Measurements from ENCODE around the gene RUBCN. TPM values are rescaled to one million over a fixed set of nuclear protein-coding genes. Genes with fewer than 3 reads are reported as not detected.
"Not testable (repeated sequence)": the region's sequence is repeated elsewhere in the genome, so short reads cannot be mapped to it uniquely, and the experiment has no call there.

RUBCN gene
- total RNA-seq, 1 experiment from 2014 or later: 25.6 TPM

DNA sequence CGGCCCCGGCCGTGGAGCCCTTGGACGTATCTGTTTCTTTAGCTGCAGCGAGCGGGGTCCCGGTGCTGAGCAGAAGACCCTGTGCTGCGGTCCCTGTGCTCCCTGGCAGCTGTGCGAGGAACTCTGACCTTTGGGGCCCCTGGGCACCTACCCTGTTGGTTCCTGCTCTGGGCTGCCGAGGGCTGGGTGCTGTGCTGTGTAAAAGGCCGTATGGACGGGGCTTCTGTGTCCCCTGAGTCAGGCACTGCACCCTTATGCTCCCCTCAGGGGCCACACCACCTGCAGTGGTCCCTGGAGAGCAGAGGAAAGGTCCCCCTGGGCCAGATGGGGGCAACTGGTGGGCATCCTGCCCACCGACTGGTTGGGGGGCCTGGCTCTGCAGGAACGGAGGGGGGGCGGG, 71.2 kb downstream of the RUBCN start:
- H3K4me3 ChIP-seq (ENCODE audit: low read depth, low read length, poor library complexity, severe bottlenecking); DNase-seq (ENCODE audit: low spot score); CTCF ChIA-PET; H3K36me3 ChIP-seq (ENCODE audit: insufficient read depth, low read length, poor library complexity, severe bottlenecking); BruUV-seq (replicated peaks); H3K27me3 ChIP-seq (replicated peaks; ENCODE audit: insufficient read depth, low read depth, low read length, poor library complexity); intact Hi-C loops (cut with micrococcal nuclease; ENCODE audit: unreplicated experiment); H3K27ac ChIP-seq (ENCODE audit: low read depth, low read length, poor library complexity, severe bottlenecking); H3K9me3 ChIP-seq (ENCODE audit: low read depth, low read length, poor library complexity, severe bottlenecking); POLR2A ChIA-PET (ENCODE audit: low non-redundant PET); H3K4me1 ChIP-seq (ENCODE audit: insufficient read depth, low read length, poor library complexity, severe bottlenecking): not testable (repeated sequence)

- H3K27ac ChIP-seq (ENCODE audit: low read depth, low read length, poor library complexity, severe bottlenecking); POLR2A ChIA-PET (ENCODE audit: low non-redundant PET); H3K27me3 ChIP-seq (replicated peaks; ENCODE audit: insufficient read depth, low read depth, low read length, poor library complexity); H3K4me1 ChIP-seq (ENCODE audit: insufficient read depth, low read length, poor library complexity, severe bottlenecking); BruUV-seq (replicated peaks); CTCF ChIA-PET; DNase-seq (ENCODE audit: low spot score); H3K36me3 ChIP-seq (ENCODE audit: insufficient read depth, low read length, poor library complexity, severe bottlenecking); intact Hi-C loops (cut with micrococcal nuclease; ENCODE audit: unreplicated experiment); H3K9me3 ChIP-seq (ENCODE audit: low read depth, low read length, poor library complexity, severe bottlenecking): not testable (repeated sequence)
- peak overlapping the region; percentile 31 for H3K4me3 ChIP-seq (ENCODE audit: low read depth, low read length, poor library complexity, severe bottlenecking)
Observed at GRCh38 chr3:197665142-197665491, 71.6 kb downstream of the RUBCN start.

GRCh38 chr3:197664414-197665141, 72.1 kb downstream of the RUBCN start:
- intact Hi-C loops (cut with micrococcal nuclease; ENCODE audit: unreplicated experiment); DNase-seq (ENCODE audit: low spot score); H3K27me3 ChIP-seq (replicated peaks; ENCODE audit: insufficient read depth, low read depth, low read length, poor library complexity); BruUV-seq (replicated peaks); POLR2A ChIA-PET (ENCODE audit: low non-redundant PET); H3K9me3 ChIP-seq (ENCODE audit: low read depth, low read length, poor library complexity, severe bottlenecking); H3K4me1 ChIP-seq (ENCODE audit: insufficient read depth, low read length, poor library complexity, severe bottlenecking); CTCF ChIA-PET; H3K36me3 ChIP-seq (ENCODE audit: insufficient read depth, low read length, poor library complexity, severe bottlenecking); H3K27ac ChIP-seq (ENCODE audit: low read depth, low read length, poor library complexity, severe bottlenecking): not testable (repeated sequence)
- H3K4me3 ChIP-seq (ENCODE audit: low read depth, low read length, poor library complexity, severe bottlenecking): peak overlapping the region; percentile 31

GRCh38 chr3:197663367-197664140, 73.2 kb downstream of the RUBCN start:
- DNase-seq (ENCODE audit: low spot score); CTCF ChIA-PET; H3K9me3 ChIP-seq (ENCODE audit: low read depth, low read length, poor library complexity, severe bottlenecking); H3K4me1 ChIP-seq (ENCODE audit: insufficient read depth, low read length, poor library complexity, severe bottlenecking); H3K36me3 ChIP-seq (ENCODE audit: insufficient read depth, low read length, poor library complexity, severe bottlenecking); POLR2A ChIA-PET (ENCODE audit: low non-redundant PET); H3K27me3 ChIP-seq (replicated peaks; ENCODE audit: insufficient read depth, low read depth, low read length, poor library complexity); H3K4me3 ChIP-seq (ENCODE audit: low read depth, low read length, poor library complexity, severe bottlenecking); intact Hi-C loops (cut with micrococcal nuclease; ENCODE audit: unreplicated experiment); H3K27ac ChIP-seq (ENCODE audit: low read depth, low read length, poor library complexity, severe bottlenecking); BruUV-seq (replicated peaks): not testable (repeated sequence)

- not testable (repeated sequence) for DNase-seq (ENCODE audit: low spot score); H3K27me3 ChIP-seq (replicated peaks; ENCODE audit: insufficient read depth, low read depth, low read length, poor library complexity); H3K36me3 ChIP-seq (ENCODE audit: insufficient read depth, low read length, poor library complexity, severe bottlenecking)
Observed at GRCh38 chr3:197662352-197662751, 74.4 kb downstream of the RUBCN start.

DNA sequence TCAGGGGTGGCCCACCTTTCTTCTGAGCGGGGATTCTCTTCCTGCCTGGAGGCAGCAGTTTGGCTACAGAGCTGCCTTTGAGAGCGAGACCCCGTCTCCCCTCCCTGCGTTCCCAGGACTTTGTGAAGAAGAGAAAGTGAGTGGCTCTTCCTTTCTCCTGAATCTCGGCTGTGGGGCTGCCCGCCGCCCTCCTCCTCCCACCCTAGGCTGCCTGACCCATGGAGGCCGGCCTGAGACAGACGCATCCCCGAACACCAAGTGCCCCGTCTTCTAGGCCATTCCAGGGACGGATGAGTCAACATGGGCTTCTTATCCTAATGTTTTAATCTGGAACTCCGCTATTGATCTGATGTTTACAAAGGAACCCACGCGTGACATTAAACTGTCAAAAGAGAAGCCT, 74.8 kb downstream of the RUBCN start:
- H3K4me3 ChIP-seq (ENCODE audit: low read depth, low read length, poor library complexity, severe bottlenecking); POLR2A ChIA-PET (ENCODE audit: low non-redundant PET); H3K9me3 ChIP-seq (ENCODE audit: low read depth, low read length, poor library complexity, severe bottlenecking); H3K4me1 ChIP-seq (ENCODE audit: insufficient read depth, low read length, poor library complexity, severe bottlenecking); H3K27me3 ChIP-seq (replicated peaks; ENCODE audit: insufficient read depth, low read depth, low read length, poor library complexity); intact Hi-C loops (cut with micrococcal nuclease; ENCODE audit: unreplicated experiment); CTCF ChIA-PET; BruUV-seq (replicated peaks); DNase-seq (ENCODE audit: low spot score); H3K27ac ChIP-seq (ENCODE audit: low read depth, low read length, poor library complexity, severe bottlenecking); H3K36me3 ChIP-seq (ENCODE audit: insufficient read depth, low read length, poor library complexity, severe bottlenecking): not testable (repeated sequence)

More at GRCh38 chr3:197662352-197662751, 74.4 kb downstream of the RUBCN start:
- BruUV-seq (replicated peaks); H3K27ac ChIP-seq (ENCODE audit: low read depth, low read length, poor library complexity, severe bottlenecking); H3K9me3 ChIP-seq (ENCODE audit: low read depth, low read length, poor library complexity, severe bottlenecking); H3K4me3 ChIP-seq (ENCODE audit: low read depth, low read length, poor library complexity, severe bottlenecking); CTCF ChIA-PET; H3K4me1 ChIP-seq (ENCODE audit: insufficient read depth, low read length, poor library complexity, severe bottlenecking); intact Hi-C loops (cut with micrococcal nuclease; ENCODE audit: unreplicated experiment); POLR2A ChIA-PET (ENCODE audit: low non-redundant PET): not testable (repeated sequence)

- CTCF ChIA-PET; BruUV-seq (replicated peaks); intact Hi-C loops (cut with micrococcal nuclease; ENCODE audit: unreplicated experiment): not testable (repeated sequence)
Observed at GRCh38 chr3:197661234-197661834, 75.4 kb downstream of the RUBCN start.

More at GRCh38 chr3:197661234-197661834, 75.4 kb downstream of the RUBCN start:
- DNase-seq (ENCODE audit: low spot score); H3K27me3 ChIP-seq (replicated peaks; ENCODE audit: insufficient read depth, low read depth, low read length, poor library complexity); POLR2A ChIA-PET (ENCODE audit: low non-redundant PET); H3K4me1 ChIP-seq (ENCODE audit: insufficient read depth, low read length, poor library complexity, severe bottlenecking); H3K36me3 ChIP-seq (ENCODE audit: insufficient read depth, low read length, poor library complexity, severe bottlenecking); H3K4me3 ChIP-seq (ENCODE audit: low read depth, low read length, poor library complexity, severe bottlenecking); H3K9me3 ChIP-seq (ENCODE audit: low read depth, low read length, poor library complexity, severe bottlenecking); H3K27ac ChIP-seq (ENCODE audit: low read depth, low read length, poor library complexity, severe bottlenecking): not testable (repeated sequence)
